ENCODE measurements around the gene CPNE7.

DNA sequence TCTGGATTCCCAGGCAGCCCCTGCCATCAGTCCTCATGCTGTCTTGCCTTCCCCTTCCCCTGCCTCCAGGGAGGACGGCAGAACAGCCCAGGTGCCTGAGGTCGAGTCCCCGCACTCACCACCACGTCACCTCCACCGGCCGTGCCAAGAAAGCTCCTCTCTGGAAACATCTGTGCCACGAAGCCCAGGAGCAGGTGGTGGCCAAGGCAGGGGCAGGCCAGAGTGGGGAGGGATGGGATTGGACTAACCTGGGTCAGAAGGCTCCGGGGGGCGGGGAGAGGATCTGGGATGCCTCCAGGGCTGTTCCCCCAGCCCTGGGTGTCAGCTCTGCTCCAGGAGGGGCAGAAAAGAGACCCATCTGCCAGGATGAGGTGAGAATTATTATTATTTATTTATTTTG is 30.4 kb downstream of the CPNE7 start:
- TF ChIP-seq EZH2 (IDR thresholded peaks at IDR 0.05) (no peak), POLR2AphosphoS5 (IDR thresholded peaks at IDR 0.05; ENCODE audit: borderline replicate concordance, low read depth, low read length) (no peak), FOXP2 (optimal IDR thresholded peaks at IDR 0.05; ENCODE audit: control extremely low read depth, extremely low read length, insufficient read depth) (no peak)
